Retinal pigment epithelial cell (primary cell): ENCODE results near the gene MAK.

ENCODE experiments used
- DNase-seq: peaks from one replicate; pipeline ENCODE4 v3.0.0-alpha.2; 2010; ENCODE audit warnings: low read depth
- H3K4me3 ChIP-seq: 2 replicates; pipeline ENCODE4 v1.5.1; 2011; ENCODE audit warnings: mild to moderate bottlenecking, low read length, control low read depth, moderate library complexity
- TF ChIP-seq, protein P1 (sequence below): conservative IDR thresholded peaks from 2 replicates; pipeline ENCODE4 v1.5.1; 2011; ENCODE audit warnings: low read depth, low read length, control low read depth, inconsistent platforms

Gene MAK

DNA sequence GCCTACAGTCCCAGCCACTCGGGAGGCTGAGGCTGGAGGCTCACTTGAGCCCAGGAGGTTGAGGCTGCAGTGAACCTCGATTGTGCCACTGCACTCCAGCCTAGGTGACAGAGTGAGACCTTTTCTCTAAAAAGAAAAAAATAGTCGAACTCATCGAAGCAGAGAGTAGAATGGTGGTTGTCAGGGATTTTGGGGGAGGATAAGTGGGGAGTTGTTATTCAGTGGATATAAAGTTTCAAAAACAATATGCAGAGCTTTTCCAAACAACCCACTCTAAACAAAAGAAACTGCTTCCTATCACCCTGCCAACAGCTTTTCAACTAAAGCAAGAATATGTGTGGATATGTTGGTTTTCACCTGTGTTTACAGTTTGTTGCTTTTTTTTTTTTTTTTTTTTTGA lies 11.6 kb upstream of the MAK start:
- no peak for DNase-seq
- no peak overlapping the region for H3K4me3 ChIP-seq
- TF ChIP-seq, protein P1, sequence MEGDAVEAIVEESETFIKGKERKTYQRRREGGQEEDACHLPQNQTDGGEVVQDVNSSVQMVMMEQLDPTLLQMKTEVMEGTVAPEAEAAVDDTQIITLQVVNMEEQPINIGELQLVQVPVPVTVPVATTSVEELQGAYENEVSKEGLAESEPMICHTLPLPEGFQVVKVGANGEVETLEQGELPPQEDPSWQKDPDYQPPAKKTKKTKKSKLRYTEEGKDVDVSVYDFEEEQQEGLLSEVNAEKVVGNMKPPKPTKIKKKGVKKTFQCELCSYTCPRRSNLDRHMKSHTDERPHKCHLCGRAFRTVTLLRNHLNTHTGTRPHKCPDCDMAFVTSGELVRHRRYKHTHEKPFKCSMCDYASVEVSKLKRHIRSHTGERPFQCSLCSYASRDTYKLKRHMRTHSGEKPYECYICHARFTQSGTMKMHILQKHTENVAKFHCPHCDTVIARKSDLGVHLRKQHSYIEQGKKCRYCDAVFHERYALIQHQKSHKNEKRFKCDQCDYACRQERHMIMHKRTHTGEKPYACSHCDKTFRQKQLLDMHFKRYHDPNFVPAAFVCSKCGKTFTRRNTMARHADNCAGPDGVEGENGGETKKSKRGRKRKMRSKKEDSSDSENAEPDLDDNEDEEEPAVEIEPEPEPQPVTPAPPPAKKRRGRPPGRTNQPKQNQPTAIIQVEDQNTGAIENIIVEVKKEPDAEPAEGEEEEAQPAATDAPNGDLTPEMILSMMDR = no peak

DNA sequence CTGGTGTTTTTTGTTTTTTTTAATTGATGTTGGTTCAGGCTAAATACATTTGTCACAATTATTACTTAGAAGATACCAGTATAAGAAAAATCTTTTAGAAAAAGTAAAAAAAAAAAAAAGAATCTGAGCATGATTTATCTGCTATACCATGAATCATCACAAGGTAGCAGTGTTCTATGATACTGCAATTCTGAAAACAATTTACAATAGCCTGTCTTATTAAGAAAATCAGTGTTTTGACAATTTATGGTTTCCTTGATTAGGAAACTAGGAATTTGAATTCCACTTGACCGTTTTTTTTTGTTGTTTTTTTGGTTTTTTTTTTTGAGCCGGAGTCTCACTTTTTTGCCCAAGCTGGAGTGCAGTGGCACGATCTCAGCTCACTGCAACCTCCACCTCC lies 9.3 kb upstream of the MAK start:
- TF ChIP-seq, protein P1 = peak; percentile 24
- DNase-seq = no peak

DNA sequence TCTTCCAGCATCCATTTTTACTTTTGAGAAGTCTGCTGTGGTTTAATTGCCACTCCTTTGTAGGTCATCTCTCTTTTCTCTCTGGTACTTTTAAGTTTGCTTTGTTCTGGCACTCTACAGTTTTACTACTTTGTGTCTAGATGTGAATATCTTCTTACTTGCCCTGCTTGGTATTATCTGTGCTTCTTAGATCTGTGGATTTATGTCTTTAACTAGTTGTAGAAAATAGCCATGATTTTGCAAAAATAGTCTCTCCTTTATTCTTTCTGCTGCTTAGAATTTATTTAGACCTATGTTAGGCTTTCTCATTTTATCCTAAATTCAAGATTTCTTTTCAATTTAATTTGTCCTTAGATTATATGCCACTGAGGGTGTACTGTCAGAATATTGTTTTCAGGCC lies 5.2 kb upstream of the MAK start:
- H3K4me3 ChIP-seq = no peak overlapping the region
- DNase-seq = no peak
- TF ChIP-seq, protein P1 = no peak

More for the DNA sequence above, 9.3 kb upstream of the MAK start:
- H3K4me3 ChIP-seq = no peak overlapping the region

DNA sequence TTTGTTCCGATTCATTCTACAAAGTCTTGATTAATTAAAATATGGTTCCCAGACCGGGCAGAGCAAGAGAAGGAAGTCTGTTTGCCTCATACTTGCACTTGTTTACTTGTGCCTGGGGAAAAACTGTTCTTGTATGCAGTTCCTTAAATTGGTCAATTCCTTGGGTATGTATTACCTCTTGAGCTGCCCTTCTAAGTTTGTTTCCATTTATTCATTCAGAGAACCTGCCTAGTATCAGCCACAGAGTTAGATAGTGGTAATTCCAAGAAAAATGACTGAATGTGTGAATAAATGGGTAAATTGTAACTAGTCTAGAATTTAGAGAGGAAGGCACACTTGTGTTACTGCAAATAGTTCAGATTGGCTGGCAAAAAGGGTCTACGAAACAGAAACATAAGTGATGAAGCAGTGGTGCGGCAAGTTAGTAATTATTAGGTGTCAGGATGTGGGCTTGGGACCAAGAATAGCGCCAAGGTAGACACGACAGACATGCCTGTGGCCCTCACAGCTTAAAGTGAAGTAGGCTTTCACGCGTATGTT lies 525 bp upstream of the MAK start:
- H3K4me3 ChIP-seq = peak overlapping the region; percentile 76
- TF ChIP-seq, protein P1 = no peak
- DNase-seq = no peak

DNA sequence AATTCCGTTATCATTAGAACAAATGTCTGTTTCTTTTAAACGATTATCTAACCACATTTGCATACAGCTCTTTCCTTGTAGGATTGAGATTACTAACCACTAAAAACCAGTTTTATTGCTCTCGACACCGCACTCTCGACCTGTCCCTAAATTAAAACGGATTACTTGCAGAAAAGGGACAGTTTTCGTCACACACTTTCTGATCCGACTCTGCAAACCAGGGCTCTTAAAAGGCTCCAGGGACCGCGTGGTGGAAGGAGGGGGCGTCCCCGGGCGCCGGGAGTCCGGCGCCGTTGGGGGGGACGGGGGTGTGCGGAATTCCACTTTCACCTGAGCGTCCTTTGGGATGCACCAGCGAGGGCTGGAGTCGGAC lies 731 bp downstream of the MAK start:
- TF ChIP-seq, protein P1 = no peak
- H3K4me3 ChIP-seq = peak overlapping the region; percentile 76
- no peak for DNase-seq

DNA sequence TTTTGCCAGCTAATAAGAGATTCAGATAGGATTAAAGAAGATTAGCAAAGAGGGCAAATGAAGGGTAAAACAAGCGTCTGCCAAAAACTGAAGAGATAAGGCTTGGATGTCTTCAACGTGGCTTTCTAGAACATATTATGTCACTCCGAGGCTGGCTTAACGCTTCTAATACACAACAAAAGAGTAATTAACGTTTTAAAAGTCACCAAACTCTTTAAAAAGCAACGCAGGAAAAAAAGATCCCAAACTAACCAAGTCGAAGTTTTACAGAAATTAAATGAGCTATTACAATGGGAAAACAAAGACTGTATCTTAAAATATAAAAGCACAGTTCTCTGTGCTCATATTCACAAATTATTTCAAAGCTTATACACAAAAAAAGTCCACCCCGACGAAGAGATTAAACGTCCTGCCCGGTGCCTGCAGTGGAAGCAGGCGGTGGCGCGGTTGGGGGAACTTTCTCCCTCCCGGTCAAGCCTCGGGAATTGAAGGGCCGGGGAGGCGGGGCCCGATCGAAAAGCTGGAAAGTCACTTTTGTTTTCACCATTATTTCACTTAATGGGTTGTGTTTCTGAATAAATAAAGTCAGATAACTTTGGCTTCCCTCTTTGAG lies 1.2 kb downstream of the MAK start:
- peak; percentile 11 for DNase-seq
- peak overlapping the region; percentile 76 for H3K4me3 ChIP-seq
- TF ChIP-seq, protein P1 = no peak

DNA sequence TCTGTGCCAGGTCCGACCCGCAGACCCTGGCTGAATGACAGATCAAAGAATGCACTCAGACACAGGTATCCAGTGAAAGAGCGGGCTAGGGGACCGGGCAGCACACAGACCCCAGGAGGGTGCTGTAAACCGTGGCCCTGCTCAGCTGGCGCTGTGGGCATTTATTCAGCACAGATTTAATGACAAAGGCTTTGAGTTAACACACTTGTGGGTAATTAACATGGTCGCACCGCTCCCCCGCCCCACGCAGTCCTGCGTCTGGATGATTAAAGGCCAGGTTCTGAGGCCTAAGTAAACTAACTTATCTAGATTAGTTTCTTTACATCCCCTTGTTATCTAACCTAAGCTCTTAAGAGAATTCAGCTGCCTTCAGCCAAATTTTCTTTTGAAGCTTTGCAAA lies 3.5 kb downstream of the MAK start:
- no peak overlapping the region for H3K4me3 ChIP-seq
- DNase-seq = no peak
- TF ChIP-seq, protein P1 = no peak
